ENCODE data around the gene PYCR2.

GRCh38 chr1:225944951-225945350 is 20.9 kb upstream of the PYCR2 start:
- TF ChIP-seq ZNF274 (IDR thresholded peaks at IDR 0.05; ENCODE audit: low read depth, low read length) = no peak
- no peak for TF ChIP-seq YY1 (IDR thresholded peaks at IDR 0.05; ENCODE audit: insufficient read depth, insufficient read length)

All from NT2/D1 (cell line).